SHP77 treated with DMSO at 0.1 percent for 48 hours (cell line): ENCODE results near the gene HNRNPDL.
A peak's percentile ranks its signal among the peaks of the same experiment; 100 is the strongest.
"Not testable (repeated sequence)": the region's sequence is repeated elsewhere in the genome, so short reads cannot be mapped to it uniquely, and the experiment has no call there.

ENCODE experiments used
- DNase-seq: peaks from one replicate; lab custom pipeline; 2025; lab: John Stamatoyannopoulos, UW

The HNRNPDL gene

GRCh38 chr4:82386312-82386711 lies 44.0 kb downstream of the HNRNPDL start:
- DNase-seq = not testable (repeated sequence)

GRCh38 chr4:82382751-82383150 lies 47.5 kb downstream of the HNRNPDL start:
- no peak for DNase-seq

GRCh38 chr4:82381661-82382296 lies 48.5 kb downstream of the HNRNPDL start:
- DNase-seq = no peak

- no peak for DNase-seq
Measured at GRCh38 chr4:82381235-82381634, 49.0 kb downstream of the HNRNPDL start.

GRCh38 chr4:82380831-82381230 lies 49.4 kb downstream of the HNRNPDL start:
- DNase-seq = no peak

- no peak for DNase-seq
Measured at GRCh38 chr4:82380344-82380743, 49.9 kb downstream of the HNRNPDL start.

- no peak for DNase-seq
Measured at GRCh38 chr4:82376109-82376508, 54.2 kb downstream of the HNRNPDL start.

- peak; percentile 98 for DNase-seq
Measured at GRCh38 chr4:82373816-82374625, 56.2 kb downstream of the HNRNPDL start, which contains the start of gene HNRNPD. Gene HNRNPD, minus strand, starts transcription at chr4:82373991. Its CDS starts 313 bp downstream, at chr4:82373678.

- DNase-seq = no peak
Measured at GRCh38 chr4:82373486-82373815, 56.8 kb downstream of the HNRNPDL start.
